Activated T-cell treated with anti-CD3 and anti-CD28 coated beads, Interleukin-2, amount 50 U/mL, for 48 hours (primary cell): ENCODE data around the gene CPZ.
"Not testable (repeated sequence)": the region's sequence is repeated elsewhere in the genome, so short reads cannot be mapped to it uniquely, and the experiment has no call there.

ENCODE experiments used
- DNase-seq, 2 experiments: peaks; one replicate each; pipeline ENCODE4 v3.0.0-alpha.2; 2020

CPZ gene

DNA sequence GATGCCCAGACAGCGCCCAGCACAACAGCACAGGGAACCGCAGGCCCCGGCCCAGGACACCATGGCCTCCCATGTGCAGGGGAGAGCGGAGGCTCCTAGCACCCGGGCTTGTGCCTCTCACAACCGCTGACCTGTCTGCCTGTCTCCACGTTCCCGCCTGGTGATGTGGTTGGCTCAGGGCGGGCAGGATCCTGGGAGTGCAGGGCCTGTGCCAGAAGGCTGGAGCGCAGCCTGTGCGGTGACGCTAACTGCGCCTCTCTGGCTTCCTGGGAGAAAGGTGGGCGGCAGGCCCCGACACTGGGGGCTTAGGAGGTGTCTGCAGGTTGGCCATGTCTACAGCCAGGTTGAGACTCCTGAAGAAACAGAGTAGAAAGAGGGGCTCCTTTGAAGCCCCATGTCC is 48.7 kb downstream of the CPZ start:
- DNase-seq, result no peak

DNA sequence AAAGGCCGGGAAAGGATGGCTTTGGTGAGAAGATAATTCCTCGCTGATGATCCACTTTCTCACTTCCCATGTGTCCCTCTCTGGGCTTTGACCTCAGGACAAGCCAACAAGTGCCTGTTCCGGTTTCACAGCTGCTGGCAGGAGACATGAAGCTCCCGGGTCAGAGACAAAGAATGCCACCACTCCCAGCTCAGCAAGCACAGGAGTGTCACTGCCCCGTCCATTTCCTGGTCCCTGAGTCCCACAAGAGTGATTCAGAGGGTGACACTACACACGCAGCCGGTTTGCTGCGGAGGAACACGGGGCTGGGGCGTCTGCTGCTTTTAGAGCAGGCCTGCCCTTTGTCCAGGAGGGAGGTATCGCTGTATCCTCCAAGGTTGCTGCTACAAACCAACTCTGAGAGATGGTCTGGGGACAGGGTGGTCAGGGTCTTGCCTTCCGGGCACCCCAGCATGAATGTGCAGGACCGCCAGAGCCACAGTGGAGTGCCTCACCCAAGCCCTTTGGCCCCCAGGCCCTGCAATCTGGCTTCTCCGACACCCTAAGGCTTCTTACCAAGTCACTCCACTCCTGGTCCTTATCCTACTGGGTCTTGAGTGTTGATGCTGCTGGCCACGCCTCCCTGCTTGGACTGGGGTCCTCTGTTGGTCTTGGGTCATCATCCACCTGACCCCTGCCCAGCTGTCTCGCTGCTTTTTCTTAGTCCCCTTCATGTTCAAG is 49.5 kb downstream of the CPZ start:
- no peak for DNase-seq

DNA sequence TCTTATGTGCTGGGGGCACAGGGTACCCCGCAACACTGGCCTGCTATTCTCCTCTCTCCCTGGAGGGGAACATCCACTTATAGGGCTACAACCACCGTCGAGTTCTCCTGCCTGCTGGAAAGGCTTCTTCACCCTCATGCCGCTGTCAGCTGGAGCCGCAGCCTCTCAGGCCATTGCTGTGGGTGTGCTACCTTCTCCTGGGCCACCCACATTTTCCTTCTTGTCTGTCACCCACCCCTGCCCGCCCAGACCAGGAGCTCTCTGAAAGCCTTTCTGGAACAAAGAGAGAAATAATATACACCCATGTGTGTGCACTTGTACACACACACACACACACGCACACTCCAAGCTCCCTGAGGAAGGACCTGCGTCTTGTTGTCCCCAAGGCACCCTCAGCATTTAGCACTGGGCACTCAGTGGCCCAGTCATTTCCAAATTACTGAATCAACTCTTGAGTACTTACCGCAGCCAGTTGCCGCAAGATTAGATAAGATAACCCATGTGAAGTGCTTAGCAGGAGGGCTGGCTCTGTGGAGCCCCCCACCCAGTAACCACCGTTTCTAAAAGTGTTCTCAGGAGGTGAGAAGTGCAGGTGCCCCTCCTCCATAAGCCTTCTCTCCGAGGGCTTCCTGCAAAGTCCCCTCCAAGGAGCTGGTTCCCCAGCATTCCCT is 50.2 kb downstream of the CPZ start:
- no peak for DNase-seq

DNA sequence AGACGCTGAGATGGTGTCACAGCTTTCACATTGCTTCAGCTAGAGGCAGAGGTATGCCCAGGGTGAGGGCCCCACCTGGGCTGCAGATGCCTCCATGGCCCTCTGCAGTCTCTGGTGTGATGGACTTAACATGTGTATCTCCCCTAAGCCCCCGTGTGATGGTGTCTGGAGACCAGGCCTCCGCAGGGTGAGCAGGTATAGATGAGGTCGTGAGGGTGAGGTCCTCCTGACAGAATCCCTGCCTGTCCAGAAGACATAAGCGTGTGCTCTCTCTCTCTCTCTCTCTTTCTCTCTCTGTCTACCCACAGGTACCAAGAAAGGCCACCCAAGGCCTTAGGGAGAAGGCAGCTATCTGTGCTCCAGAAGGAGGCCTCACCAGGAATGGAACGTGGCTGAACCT is 50.9 kb downstream of the CPZ start:
- DNase-seq, result no peak

DNA sequence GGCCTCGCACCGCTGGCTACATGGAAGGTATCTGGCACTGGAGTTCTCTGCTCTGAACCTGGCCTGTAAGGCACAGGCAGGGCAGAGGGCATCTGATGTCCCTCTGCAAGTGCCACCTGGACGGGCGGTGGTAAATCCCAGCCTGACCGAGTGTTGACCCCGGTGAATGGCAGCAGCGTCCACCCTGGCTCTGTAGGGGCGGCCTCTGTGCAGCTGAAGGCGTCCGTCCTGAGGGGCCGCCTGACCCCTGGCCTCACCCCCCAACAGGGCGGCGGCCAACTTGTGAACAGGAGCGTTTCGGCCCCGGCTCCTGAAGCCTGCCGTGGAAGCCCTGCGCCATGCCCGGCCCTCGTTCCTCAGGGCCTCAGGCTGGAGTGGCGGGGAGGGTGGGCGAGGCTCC is 51.4 kb downstream of the CPZ start:
- no peak for DNase-seq

DNA sequence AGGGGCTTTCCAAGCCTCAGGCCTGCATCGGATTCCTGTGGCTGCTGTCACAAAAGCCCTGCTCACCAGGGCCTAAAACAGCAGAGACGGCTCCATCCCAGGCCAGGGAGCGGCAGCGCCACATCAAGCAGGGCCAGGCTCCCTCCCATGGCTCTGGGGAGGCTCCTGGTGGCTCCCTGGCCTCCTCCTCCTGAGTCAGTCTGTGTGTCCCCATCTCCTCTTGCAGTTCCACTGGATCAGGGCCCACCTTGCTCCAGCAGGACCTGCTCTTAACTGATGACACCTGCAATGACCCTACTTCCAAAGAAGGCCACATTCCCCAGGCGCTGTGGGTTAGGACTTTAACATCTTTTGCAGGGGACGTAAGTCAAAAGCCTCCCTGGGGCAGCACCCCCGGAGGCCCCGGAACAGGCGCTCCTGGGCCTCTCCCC is 51.9 kb downstream of the CPZ start:
- DNase-seq, result no peak

DNA sequence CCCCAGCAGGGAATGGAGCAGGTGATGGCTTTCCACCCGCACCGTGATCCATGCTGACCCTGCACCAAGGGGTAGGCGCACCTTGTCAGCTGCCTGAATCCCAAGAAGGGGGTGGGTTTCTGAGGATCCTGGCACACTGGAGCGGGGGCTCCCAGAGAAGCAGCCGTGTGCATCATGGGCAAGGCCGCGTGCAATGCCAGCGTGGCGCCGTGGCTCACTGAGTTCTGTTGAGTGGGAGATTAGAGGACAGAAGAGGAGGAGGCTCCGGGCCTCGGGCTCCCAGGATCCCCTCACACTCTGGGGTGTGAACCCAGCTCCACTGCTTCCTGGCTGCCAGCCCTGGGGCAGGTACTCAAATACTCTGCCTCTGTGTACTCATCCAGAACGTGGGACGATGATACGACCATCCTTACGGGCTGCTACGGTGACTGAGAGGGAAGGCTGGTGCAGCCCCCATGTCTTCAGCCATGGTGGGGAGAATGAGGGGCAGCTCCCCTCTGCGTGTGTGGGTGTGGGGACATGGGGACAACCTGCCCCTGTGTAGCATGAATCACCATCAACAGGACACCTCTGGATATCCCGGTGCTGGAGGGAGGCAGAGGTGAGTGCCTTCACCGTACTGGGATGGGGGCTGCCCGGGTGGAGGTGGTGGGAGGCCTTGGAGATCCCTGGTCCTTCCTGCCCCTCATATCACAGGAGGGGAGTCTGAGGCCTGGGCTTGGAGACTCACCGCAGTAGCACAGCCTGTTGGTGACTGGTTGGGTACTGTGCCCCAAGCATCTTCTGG is 52.6 kb downstream of the CPZ start:
- DNase-seq, result no peak

DNA sequence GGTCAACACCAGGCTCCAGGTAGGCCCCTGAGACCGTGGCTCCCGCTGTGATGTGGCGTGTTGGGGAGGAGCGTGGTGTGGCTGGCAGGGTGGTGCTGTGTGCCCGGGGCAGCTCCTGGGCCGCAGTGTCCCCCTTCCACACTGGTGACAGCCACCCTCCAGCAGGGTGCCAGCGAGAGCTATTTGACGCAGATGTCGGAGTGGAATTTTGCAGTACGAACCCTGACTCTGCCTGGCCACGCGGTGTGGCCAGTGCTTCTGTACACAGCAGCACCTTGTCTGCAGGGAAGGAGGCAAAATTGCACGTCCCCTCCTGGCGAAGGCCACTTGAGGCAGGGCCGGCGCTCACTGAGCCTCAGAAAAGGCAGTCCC is 53.2 kb downstream of the CPZ start:
- DNase-seq, result no peak

DNA sequence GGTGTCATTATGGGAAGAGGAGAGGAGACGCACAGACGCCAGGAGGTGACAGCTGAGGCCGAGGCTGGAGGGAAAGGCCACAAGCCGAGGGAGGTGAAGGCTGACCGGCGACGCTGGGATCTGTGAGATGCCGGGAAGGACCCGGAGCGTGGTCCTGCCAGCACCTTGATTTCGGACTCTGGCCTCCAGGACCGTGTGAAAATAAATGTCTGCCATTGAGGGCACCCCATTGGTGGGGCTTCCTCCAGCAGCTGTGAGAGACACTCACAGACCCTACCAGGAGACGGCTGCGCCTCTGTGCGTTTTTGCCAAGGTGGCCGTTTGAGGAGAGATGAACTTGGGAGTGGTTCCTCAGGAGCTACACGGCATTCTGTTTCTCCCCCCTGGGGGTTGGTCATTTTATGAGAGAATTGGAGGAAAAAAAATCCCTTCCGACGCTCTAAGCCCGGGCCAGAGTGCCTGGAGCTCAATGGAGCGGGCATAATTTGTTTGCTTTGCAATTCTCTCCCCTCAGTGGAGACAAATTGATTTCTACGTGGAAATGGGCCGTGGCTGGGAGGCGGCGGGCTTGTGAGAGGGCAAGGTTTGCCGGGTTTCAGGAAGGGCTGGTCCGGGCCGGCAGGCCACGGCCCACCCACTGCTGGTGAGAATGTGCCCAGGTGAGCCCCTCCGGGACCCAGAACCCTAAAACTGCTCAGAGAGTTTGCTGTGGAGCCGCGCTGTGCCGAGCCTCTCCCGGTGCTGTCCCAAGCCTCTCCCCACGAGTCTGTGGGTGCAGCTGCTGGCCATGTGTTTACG is 53.9 kb downstream of the CPZ start:
- no peak for DNase-seq

DNA sequence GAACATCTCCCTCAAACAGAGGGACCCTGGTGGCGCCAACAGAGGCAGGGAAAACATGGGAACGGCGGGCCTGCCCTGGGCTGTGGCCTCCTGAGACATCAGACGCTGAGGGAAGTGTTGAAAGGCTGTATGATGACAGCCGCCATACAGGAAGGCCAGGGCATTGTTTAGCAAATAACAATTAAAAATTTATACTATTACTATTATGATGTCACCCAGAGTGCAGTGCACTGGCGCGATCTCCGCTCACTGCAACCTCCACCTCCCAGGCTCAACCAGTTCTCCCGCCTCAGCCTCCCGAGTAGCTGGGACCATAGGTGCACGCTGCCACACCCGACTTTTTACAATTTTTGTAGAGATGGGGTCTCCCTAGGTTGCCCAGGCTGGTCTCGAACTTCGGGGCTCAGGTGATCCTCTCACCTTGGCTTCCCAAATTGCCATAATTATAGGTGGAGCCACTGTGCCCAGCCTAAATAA is 54.6 kb downstream of the CPZ start:
- no peak for DNase-seq

DNA sequence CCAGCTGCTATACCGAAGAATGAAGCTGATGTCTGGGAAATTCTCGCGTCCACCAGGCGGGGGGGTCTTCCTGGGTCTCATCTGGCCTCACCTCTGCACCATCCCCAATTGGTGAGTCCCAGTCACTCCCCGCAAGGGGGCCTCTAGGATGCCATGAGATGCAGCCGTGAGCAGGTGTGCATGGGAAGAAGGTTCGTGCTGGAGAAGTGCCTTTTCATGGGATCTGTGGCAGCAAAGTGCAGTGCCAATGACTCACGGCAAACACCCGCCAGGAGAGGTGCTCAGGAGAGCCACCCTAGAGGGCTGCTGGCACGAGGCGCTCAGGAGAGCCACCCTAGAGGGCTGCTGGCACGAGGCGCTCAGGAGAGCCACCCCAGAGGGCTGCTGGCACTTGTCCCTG is 55.1 kb downstream of the CPZ start:
- DNase-seq, result no peak

DNA sequence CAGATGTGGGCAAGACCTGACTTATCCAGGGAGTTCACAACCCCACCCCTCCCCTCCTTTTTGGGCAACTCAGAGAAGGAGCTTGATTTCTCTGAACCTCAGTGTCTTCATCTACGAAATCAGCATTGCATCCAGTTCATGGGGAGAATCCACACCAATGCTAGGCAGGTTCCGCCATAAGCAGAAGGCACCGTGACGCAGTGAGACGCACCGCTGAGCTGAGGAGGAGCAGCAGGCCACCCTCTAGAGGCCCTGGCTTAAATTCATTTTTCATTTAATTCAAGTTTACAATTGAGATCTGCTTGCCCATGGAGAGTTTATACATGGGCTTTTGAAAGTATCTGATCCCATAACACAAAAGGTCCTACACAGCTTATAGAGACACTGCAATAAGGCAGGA is 55.7 kb downstream of the CPZ start:
- no peak for DNase-seq

DNA sequence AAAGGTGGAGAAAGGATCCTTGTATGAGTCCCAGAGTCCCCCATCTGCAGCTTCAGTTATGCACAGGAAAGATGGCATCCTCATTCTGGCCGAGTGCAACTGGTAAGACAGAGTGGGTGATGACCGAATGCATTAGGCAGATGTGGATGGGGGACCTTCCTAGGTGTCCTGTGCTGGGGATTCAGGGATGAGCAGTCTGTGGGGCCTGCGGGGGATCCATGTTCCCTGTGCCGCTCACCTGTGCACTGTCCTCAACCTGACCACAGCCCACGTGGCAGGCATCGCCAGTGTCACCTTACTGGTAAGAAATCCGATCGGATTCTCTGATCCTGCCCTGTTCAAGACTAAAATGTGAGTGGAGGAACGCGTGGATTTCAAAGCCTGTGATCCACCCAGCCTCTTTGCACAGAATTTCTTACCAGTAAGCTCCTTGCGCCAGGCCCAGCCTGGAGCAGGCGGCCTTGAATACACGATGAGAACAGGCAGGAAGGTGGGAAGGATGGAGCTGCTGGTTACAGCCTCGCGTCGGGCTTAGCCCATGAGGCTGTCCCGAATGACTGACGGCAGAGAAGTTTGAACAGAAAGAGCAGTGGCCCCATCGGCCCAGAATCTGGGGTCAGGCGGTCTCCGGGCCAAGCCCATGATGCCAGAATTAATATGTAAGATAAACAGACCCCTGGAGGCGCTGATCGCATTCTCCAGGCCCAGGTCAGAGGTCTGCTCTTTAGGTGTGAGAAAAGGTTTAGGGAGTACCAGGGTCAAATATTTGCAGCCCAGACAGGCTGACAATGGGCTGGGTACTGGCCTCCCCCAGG is 56.5 kb downstream of the CPZ start:
- DNase-seq, result no peak

DNA sequence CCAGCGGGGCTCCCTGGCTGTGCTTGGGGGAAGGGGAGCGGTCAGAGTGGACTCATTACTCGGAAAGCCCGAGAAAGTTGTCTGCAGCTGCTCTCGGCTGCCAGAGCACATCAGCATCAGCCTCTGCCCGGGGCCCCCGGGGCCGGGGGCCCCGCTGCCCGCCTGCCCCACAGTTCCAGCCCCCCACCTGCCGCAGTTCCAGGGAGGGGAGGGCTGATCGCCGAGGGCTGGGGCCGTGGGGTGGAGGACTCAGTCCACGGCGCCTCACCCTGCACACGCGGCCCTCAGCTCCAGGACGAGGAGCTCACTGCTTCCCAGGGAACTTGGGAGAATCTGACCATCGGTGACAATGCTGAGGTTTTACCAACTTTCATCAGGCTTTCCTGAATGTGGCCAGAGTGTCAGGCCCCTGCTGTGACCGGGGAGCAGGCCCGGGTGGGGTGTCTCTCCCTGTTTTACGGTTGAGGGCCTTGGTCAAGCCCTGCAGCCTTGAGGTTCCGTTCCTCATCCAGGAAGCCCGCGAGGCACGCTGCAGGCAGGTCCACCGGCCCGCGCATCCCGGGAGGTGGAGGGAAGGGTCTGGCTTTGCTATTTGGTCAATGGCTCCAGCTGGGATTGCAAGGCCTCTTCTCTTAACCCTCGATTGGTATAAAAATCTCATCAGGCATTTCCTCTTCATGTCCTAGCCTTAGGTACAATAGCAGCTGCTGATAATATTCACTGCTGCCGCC is 57.2 kb downstream of the CPZ start:
- no peak for DNase-seq

DNA sequence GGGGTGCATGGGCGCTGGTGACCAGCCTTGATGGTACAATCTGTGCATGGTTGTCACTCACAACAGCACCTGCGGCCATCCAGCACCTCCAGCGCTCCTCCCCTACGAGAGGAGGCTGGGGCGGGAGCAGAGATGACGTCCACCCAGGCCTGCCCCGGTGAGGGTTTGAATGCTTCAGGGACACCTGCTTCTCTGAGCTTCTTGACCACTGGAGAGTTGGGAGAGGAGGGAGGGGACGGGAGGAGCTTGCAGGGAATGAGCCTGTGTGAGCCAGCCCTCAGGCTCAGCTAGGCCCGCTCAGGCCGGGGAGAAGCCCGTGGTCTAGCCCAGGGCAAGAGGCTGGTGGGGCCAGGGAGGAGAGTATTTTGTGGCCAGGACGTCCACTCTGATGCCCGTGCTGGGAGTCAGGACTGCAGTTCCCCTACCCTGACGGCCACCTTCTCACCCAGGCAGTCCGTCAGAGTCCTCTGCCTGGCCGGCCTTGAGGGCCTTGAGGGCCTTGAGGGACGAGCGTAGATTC is 59.2 kb downstream of the CPZ start:
- no peak for DNase-seq

DNA sequence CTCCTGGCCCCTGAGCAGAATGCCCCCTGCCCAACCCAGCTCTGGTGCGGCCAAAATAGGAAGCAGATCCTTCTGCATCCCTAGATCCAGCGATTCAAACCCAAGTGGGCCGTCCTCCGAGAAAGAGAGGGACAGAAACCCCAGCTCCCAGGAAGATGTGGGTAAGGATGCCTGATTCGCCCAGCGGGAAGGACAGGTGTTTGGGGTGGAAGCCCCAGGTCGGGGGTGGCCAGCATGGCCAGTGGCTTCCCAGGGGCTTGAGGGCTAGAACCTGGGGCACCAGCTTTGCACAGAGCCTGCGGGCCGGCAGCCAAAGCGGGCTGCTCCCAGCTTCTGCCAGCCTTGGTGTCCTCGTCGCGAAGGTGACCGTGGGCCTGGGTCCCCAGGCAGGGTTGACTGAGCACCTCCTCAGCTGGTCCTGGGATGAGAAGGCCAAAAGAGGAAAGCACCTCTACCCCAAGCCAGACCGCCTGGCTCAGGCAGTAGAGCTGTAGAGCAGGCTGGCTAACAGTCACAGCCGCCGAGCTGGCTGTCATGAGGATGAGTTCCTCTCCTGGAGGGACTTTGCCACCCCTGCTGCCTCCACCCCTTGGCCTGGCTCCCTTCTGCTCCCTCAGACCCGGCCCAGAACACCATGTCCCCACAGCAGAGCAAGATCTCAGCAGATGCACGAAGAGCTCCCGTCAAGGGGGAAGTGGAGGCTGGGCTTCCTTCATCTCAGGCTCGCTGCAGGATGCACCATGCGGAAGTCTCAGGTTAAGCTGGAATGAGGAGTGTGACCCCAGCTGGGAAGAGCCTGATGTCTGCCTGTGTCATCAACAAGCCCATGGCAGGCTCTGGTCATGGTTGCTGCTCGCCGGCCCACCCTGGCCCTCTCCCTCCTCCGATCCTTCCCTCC is 59.9 kb downstream of the CPZ start:
- no peak for DNase-seq

DNA sequence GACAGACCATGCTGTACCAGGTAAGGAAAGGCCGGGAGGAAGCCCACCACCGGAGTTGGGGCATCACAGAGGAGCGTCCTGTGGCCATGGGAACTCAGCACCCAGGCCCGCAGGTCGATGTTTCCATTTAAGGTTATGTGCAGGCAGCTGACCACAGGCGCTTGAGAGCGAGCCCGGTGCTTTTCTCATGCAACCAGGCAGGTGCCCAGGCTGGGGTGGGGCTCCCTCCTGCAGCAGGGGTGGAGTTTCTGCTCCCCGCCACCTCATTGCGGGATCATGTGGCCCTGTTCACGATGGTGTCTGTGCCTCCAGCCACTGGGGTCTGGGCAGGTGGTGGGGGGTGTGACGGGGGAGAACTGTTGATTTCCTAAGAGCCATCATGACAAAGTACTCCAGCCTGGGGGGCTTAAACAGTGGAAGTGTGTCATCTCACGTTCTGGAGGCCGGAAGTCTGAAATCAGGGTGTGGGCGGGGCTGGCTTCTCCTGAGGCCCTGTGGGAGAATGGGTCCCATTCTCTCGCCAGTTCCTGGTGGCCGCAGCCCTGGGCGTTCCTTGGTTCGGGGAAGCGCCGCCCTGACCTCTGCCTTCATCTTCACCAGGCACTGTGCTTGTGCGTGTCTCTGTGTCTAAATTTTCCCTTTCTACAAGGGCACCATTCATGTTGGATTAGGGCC is 60.9 kb downstream of the CPZ start:
- no peak for DNase-seq

DNA sequence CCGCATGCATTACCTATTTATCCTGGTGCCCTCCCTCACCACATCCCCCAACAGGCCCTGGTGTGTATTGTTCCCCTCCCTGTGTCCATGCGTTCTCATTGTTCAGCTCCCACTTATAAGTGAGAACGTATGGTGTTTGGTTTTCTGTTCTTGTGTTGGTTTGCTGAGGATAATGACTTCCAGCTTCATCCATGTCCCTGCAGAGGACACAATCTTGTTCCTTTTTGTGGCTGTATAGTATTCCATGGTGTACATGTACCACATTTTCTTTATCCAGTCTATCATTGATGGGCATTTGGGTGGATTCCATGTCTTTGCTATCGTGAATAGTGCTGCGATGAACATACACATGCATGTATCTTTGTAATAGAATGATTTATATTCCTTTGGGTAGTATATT is 61.6 kb downstream of the CPZ start:
- not testable (repeated sequence) for DNase-seq

DNA sequence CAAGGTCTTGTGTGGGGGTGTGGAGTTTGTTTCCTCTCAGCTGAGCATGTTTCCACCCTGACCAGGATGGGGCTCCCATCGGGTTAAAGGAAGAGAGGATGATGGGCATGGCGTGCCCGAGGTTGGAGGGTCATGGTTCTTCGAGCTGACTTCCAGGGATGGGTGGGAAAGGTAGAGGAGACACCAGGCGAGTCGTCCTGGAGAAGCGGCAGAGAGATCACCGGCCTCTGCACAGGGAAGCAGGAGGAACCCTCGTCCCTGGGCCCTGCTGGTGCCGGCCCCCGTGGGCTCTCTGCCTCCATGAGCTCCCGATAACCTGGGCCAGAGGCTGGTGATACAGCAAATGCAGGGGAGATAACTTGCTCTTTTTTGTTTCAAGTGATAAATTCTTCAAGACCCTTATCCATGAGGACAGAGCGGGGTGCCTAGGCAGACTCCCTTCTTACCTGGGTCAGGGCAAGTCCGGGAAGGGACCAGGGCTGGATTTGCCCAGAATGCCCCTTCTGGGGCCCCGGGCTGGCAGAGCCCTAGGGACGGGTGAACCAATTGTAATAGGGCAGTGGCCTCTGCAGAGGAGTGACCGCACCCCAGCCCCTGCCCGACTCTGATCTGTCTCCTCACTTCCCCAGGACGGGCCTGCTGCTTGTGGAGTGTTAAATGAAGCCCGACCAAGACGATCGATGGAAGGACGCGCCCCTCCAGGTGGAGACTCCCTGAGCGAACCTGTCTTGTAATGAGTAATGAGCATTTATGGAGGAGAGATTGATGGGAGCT is 63.0 kb downstream of the CPZ start:
- DNase-seq, result no peak
